Aortic smooth muscle cell (primary cell): ENCODE measurements around the gene CD63. TPM values are rescaled to one million over a fixed set of nuclear protein-coding genes. Genes with fewer than 3 reads are reported as not detected.

Experiments
- total RNA-seq: library from RNA; depleted of rRNA; stranded (reverse); fragments of >200 nt; gene quantifications from 2 replicates; pipeline ENCODE4 v1.2.3, GENCODE V29; 2014

CD63 gene
- total RNA-seq, result 3,918 and 4,269 TPM in 2 replicates

GRCh38 chr12:55728939-55729818, at the start of gene CD63:
CD63 (minus strand) TSS chr12:55729009; CDS start chr12:55728341, 668 bp downstream.

GRCh38 chr12:55742719-55743405, 14.1 kb upstream of the CD63 start, which contains the start of gene GDF11:
GDF11 (plus strand) TSS chr12:55743122; CDS start chr12:55743317, 195 bp downstream.

GRCh38 chr12:55720071-55720564, 8.7 kb downstream of the CD63 start, which contains the start of gene RDH5:
RDH5 (plus strand) TSS chr12:55720393; CDS start chr12:55721185, 792 bp downstream.

GRCh38 chr12:55715833-55716581, 12.8 kb downstream of the CD63 start, which contains the start of gene BLOC1S1:
BLOC1S1 (plus strand) TSS chr12:55716046; CDS start chr12:55716052, 6 bp downstream.

GRCh38 chr12:55707841-55708694, 20.7 kb downstream of the CD63 start, which contains the start of gene ITGA7:
ITGA7 (minus strand) TSS chr12:55707904; CDS start chr12:55707682, 222 bp downstream.

Other genes starting within 250 kb of the CD63 start
- gene OR6C68, start 236.6 kb downstream of the CD63 start, total RNA-seq, result not detected in 2 replicates
- not detected in 2 replicates for gene OR6C4, start 179.4 kb downstream of the CD63 start, total RNA-seq
- gene OR2AP1, start 156.5 kb downstream of the CD63 start, total RNA-seq, result not detected in 2 replicates
- gene OR10P1, start 92.1 kb downstream of the CD63 start, total RNA-seq, result not detected in 2 replicates
- gene ITGA7, start 21.1 kb downstream of the CD63 start, total RNA-seq, result 51.5 and 56.6 TPM in 2 replicates
- 149 and 177 TPM in 2 replicates for gene BLOC1S1, start 13.0 kb downstream of the CD63 start, total RNA-seq
- gene RDH5, start 8.6 kb downstream of the CD63 start, total RNA-seq, result 20.5 and 27.5 TPM in 2 replicates
- gene GDF11, start 14.1 kb upstream of the CD63 start, total RNA-seq, result 3.2 and 4.5 TPM in 2 replicates
- 111 and 113 TPM in 2 replicates for gene SARNP, start 88.7 kb upstream of the CD63 start, total RNA-seq
- 32.1 and 34.0 TPM in 2 replicates for gene ORMDL2, start 89.0 kb upstream of the CD63 start, total RNA-seq
- gene DNAJC14, start 100.6 kb upstream of the CD63 start, total RNA-seq, result 56.0 and 69.4 TPM in 2 replicates
- gene MMP19, start 113.9 kb upstream of the CD63 start, total RNA-seq, result 6.7 and 11.0 TPM in 2 replicates
- gene PYM1, start 198.9 kb upstream of the CD63 start, total RNA-seq, result 37.4 and 38.1 TPM in 2 replicates
- 47.6 and 81.6 TPM in 2 replicates for gene DGKA, start 202.2 kb upstream of the CD63 start, total RNA-seq
- 0.26 and 1.2 TPM in 2 replicates for gene PMEL, start 237.0 kb upstream of the CD63 start, total RNA-seq
- gene CDK2, start 237.8 kb upstream of the CD63 start, total RNA-seq, result 14.1 and 27.6 TPM in 2 replicates
- 40.0 and 62.2 TPM in 2 replicates for gene RAB5B, start 245.1 kb upstream of the CD63 start, total RNA-seq